Activated CD4-positive, CD25-positive, alpha-beta regulatory T cell (primary cell): Measurements from ENCODE around the gene TNFSF8.

ENCODE experiments used
- DNase-seq, 4 experiments: peaks; one replicate each; lab custom pipeline; 2025; lab: John Stamatoyannopoulos, UW

The TNFSF8 gene

DNA sequence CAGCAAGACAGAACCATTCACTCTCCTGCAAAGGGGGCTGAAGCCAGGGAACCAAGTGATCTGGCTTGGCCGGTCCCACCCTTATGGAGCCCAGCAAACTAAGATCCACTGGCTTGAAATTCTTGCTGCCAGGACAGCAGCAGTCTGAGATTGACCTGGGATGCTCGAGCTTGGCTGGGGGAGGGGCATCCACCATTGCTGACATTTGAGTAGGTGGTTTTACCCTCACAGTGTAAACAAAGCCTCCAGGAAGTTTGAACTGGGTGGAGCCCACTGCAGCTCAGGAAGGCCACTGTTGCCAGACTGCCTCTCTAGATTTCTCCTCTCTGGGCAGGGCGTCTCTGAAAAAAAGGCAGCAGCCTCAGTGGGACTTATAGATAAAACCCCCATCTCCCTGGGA, 60.5 kb downstream of the TNFSF8 start:
- no peak for DNase-seq

DNA sequence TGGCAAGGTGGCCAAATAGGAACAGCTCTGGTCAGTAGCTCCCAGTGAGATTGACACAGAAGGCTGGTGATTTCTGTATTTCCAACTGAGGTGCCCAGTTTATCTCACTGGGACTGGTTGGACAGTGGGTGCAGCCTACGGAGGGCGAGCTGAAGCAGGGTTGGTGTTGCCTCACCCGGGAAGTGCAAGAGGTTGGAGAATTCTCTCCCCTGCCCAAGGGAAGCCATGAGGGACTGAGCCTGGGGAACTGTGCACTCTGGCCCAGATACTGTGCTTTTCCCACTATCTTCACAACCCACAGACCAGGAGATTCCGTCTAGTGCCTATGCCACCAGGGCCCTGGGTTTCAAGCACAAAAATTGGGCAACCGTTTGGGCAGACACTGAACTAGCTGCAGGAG, 61.0 kb downstream of the TNFSF8 start:
- no peak for DNase-seq

DNA sequence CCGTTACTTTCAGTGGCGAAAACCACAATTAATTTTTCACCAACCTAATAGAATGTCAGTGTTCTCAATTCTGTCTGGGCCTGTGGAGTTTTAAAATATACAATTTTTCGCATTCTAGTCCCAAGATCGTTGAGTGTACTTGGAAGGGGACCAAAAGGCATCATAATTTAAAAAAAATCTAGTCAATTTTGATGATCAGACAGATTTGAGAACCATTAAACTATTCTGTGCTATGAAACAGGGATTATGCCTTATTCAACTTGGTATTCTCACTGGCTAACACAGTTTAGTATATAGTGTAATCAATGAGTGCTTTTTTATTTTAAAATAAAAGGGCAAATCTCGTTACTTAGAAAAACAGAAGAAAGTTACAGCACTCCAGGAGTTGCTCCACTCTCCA, 63.1 kb downstream of the TNFSF8 start:
- no peak for DNase-seq

DNA sequence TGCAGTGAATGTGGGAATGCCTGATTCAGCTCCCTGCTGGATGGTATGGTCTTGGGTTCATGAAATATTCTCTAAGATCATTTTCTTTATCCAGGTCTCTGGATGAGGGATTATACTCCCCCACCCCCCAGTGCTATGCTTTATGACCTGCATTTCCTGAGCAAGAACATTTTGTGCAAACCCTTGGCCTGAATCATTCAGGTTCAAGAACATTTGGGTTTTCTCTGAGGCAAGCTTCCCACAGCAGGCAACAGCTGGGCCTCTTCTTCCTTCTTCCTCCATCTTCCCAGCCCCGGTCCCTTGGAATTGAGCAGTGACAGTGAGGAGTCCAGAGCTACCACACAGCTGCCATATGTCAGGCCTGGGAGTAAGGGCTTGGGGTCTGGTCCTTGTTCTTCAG, 65.9 kb downstream of the TNFSF8 start:
- no peak for DNase-seq

DNA sequence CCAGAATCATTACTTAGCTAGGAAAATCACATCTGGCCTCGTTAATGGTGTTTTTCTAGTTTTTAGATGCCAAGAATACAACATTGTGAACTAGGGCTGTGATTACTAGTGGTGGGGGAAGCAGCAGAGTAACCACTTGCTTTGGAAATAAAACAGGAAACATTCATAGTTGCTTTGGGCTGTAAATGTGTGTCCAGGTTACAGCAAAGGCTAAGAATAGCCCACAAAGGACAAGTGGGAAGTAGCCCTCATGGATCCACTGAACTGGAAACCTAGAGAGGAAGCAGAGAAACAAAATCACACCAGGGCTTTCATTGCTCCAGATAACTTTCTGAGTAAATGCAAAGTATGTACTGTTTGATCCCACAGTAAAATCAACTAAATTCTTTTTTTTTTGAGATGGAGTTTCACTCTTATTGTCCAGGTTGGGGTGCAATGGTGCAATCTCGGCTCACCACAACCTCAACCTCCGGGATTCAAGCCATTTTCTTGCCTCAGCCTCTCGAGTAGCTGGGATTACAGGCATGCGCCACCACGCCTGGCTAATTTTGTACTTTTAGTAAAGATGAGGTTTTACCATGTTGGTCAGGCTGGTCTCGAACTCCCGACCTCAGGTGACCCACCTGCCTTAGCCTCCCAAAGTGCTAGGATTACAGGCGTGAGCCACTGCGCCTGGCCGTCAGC, 68.3 kb downstream of the TNFSF8 start:
- DNase-seq = no peak

DNA sequence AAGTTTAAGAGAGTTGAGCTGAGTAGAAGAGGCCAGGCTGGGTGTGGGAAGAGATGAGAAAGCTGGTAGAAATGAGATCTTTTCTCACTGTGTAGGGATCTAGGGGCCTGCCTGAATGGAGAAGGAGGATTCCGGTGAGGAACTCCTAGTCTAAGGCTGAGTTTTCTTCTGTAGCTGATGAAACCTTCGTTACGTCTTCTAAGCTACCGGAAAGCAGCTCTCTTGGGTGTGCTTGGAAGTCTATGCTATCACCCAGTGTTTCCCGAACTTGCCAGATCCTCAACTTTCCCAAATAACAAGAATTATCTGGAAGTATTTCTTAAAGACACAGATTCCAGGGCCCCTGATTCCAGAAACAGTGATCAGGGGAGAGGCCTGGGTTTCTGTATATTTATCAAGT, 69.1 kb downstream of the TNFSF8 start:
- DNase-seq = no peak

DNA sequence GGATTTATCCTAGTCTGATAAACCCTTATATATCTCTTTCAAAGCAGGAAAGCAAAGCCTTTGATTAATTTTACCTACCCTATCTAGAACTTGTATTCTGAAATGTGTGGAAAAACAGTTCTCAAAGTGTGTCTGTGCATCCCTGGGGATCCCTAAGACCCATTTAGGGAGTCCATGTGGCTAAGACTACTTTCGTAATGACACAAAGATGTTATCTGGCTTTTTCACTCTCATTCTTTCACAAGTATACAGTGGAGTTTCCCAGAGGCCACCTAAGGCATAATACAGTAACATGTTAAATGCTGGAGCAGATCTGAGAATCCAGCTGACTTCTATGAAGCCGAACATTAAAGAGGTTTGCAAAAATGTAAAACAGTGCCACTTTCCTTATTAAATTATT, 70.2 kb downstream of the TNFSF8 start:
- no peak for DNase-seq

DNA sequence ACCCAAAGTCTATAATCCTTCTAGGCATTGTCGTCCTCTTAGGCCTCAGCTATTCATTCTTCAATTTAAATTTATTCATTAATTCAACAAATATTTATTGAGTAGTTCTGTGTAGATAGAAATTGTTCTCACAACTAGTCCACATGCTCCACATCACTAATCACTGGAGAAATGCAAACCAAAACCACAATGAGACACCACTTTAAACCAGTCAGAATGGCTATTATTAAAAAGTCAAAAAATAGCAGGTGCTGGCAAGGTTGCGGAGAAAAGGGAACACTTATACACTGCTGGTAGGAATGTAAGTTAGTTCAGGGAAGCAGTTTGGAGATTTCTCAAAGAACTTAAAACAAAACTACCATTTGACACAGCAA, 73.5 kb downstream of the TNFSF8 start:
- DNase-seq = no peak

DNA sequence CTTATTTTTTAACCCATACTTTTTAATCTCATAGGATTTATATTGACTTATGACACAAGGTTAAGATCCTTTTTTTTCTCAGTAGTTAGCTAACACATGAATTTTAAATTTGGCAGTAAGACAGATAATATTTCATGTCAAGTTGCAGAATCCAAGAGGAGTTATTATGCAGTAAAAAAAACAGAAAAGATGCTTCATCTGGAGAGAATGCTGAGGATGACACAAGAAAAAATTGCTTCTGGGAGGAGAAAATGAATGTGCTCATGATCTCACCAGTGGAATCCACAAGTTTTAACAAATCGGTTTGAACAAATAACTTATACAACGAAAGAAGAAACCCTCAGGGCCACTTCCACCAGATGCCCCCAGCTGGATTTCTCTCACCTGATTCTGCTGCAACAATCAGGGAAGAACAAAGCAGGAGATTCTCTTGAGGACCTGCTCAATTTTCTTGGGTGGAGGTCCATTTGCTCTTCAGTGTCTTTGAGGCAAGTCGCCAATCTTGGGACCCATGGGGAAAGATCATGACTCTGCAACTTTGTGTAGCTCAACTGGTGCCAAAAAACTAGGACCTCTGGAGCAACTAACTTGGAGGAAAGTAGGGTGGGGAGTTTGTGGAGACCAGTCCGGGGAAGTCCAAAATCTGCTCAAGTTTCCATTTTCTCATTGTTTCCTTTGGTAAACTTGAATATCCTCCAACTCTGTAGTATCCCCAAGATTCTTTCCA, 74.0 kb downstream of the TNFSF8 start:
- no peak for DNase-seq

DNA sequence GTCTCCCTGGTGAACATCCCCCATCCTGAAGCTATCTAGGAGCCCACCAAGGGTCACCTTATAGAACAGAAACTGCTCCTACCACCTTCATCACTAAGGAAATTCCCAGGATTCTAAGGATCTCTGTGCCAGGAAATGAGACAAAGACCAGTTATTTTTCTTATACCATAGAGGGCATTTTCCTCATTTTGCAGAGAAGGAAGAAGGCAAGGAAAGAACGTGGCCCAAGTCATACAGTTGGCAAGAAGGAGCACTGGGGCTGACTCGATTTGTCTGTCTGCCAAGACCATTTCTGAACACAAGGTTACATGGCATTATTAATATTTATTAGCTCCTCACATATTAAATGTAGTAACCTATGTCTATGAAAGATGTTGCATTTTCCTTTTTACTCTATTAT, 74.9 kb downstream of the TNFSF8 start:
- no peak for DNase-seq

DNA sequence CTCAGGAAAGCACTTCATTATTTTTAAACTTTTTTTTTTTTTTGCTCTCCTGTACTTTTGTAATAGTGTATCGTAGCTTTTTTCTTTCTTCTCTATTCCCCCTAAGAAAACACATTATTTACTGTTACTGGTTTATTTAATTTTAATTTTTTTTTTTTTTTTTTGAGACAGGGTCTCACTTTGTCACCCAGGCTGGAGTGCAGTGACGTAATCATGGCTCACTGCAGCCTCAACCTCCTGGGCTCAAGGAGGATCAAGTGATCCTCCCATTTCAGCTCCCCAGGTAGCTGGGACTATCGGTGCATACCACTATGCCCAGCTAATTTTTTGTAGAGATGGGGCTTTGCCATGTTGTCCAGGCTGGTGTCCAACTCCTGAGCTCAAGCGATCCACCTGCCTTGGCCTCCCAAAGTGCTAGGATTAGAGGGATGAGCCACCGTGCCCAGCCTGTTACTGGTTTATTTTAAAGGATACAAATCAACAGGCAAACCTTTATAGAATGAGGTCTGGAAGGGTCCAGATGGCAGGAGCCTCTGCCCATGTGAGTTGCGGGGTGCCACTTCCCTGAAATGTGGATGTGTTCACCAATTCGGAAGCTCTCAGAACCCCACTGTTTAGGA, 75.5 kb downstream of the TNFSF8 start:
- no peak for DNase-seq

DNA sequence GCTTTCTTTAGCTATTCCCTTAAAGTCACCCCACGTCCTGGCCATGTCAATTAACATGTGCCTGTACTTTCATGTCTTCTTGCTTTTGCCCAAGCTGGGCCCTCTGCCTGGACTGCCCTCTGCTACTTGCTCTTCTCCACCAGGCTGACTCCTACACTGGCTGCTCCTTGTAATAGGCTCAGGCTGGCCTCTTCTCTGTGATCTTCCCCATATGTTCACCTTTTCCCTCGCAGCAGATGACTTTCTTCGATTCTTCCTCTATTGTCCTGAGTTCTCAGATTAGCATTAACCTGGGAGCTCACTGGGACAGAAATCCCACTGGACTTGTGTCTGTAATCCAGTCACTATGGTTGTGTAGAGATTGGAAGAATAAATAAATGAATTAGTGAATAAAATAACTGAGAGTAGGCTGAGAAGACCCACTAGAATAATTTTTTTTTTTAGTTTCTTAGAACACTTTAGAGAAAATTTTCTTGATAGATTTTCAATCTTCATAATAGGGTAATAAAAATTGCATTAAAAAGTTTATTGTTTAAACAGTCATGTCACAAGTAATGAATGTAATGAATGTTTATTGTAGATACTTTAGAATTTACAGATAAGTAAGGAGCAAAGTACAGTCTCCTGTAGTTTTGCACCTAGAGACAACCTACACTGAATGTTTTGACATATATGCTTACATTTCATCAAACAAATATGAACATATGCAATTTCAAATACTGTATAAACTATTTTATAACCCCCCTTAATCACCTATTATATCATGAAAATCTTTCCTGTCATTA, 77.1 kb downstream of the TNFSF8 start:
- DNase-seq = no peak

DNA sequence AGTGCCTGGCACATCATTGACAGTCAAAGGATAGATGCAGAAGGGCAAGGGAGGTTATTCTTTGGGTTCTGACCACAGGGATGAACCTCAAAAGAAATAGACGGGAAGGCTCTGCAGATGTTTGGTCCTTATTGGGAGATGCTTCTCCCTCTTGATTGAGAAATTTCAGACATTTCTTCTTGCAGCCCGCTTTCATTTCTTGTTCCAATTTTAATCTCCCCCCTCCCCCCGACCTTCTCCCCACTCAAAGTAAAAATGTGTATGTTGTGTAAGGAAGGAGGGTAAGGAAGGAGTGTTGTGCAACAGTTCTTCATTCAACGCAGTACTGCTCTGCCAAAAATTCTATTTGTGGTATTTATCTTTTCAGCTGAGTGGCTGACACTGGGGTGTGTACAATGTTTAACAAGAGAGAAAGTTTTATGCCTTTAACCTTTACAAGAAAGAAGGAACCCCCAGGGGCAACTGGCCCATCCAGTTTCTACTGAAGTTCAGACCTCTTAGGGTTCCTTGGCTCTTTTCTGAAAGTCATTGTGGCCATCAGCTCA, 78.3 kb downstream of the TNFSF8 start:
- DNase-seq = no peak

DNA sequence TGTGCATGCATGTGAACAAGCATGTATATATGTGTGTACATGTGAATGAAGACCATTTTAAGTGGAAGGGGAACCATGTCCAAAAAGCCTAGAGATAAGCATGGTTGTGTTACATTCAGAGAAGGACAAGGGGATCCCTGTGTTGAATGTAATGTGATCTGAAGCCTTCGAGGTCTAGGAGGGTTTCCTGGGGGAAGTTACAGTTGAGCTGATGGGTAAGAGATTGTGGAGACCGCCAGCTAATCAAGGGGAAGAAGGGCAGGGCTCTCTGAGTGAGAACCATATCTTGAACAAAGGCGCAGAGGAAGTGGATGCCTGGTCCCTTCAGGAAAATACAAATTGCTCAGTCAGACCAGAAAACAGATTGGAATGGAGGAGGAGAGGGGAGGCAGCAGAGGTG, 79.1 kb downstream of the TNFSF8 start:
- DNase-seq = no peak
